Measurements from ENCODE around the gene EXOSC7. TPM values are rescaled to one million over a fixed set of nuclear protein-coding genes. Genes with fewer than 3 reads are reported as not detected.
"Not testable (repeated sequence)": the region's sequence is repeated elsewhere in the genome, so short reads cannot be mapped to it uniquely, and the experiment has no call there.

Gene EXOSC7
- total RNA-seq = 10 to 100 TPM; 42.9 to 46.9 TPM

DNA sequence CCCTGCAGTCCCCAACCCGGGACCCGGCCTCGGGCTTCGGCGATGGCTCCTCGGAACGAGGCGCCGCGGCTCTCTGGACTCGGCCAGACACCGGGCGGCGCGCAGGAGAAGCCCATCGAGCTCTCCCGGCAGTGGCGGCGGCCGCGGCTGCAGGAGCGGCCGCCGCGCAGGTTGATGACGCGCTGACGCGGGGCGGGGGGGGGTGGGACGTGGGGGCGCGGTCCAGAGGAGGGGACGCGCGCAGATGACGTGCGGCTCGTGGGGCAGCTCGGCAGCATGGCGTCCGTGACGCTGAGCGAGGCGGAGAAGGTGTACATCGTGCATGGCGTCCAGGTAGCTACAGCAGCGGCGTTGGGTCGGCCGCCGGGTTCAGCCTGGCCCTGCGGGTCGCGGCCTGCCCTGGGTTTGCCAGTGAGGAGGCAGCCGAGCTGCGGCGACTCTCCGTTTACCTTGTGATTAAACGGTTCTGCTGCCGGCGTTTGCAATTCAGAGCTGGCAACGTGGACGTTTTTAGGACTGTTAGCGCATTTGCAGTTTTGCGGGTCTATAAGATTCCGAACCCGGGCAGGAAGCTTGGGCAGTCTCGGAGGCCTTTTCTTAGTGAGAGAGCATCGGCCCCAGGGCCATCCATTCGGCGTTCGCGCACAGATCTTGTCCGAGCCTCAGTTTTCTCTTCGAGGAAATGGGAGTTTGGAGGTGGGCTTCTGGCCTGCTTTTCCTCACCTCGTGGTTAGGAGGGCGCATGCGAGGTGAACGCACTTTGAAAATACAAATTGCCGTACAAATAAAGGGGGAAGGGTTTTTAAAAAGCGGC is at the start of gene EXOSC7, which contains the start of gene ZDHHC3:
Gene EXOSC7, plus strand, starts transcription at position 243 of the 814 bp plus-strand sequence. Its CDS starts 34 bp downstream, at position 277.
Gene ZDHHC3, minus strand, starts transcription at position 173 of the 814 bp plus-strand sequence. CDS start 16,738 bp downstream, outside the sequence.
- Mint-ChIP-seq H3K4me1 (ENCODE audit: low read depth) (peaks cover 71% of the 10 kb centered on the region), H3K27ac (peak within 1 kb of the TSS; percentile 91), H3K9me3 (no peaks in the 10 kb centered on the region), H3K36me3 (ENCODE audit: insufficient read depth in 2 of 2) (peaks cover 0 to 11% of the 10 kb centered on the region in 2 donors), H3K27me3 (ENCODE audit: low read depth) (no peaks in the 10 kb centered on the region), H3K4me3 (peak within 1 kb of the TSS; percentile 97 to 99)
- ATAC-seq (replicated peaks in 1 of 2) (peak; percentile 94 to 96), DNase-seq (peak; percentile 86 to 92)

- Mint-ChIP-seq H3K4me1 (ENCODE audit: low read depth) (no peaks in the 10 kb centered on the region), H3K27ac (no peak overlapping the region), H3K9me3 (no peaks in the 10 kb centered on the region), H3K4me3 (no peak overlapping the region), H3K27me3 (ENCODE audit: low read depth) (no peaks in the 10 kb centered on the region), H3K36me3 (ENCODE audit: insufficient read depth in 2 of 2) (peaks cover 0 to 4% of the 10 kb centered on the region in 2 donors)
- DNase-seq (no peak), ATAC-seq (replicated peaks in 1 of 2) (no peak)
Observed at GRCh38 chr3:44926921-44927320, 49.1 kb upstream of the EXOSC7 start.

DNA sequence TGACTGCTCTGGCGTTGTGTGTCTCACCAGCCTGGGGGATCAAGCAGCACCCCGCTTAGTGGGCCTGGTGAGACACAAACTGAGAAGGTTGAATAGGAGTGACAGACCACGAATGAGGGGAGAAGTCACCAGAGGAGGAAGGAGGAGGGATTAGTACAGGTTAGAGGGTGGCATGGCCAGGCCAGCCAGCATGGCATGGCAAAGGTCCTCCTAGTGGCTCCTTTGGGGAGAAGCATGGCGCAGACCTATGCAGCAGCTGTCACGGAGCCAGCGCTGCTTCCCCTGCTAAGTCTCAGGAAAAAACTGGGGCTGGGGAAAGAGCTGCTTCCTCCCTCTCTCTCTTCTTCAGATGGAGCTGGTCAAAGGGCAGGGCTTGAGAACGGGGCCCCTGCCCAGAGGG is 48.7 kb upstream of the EXOSC7 start:
- DNase-seq (no peak), ATAC-seq (replicated peaks in 1 of 2) (no peak)
- Mint-ChIP-seq H3K4me3 (no peak overlapping the region), H3K36me3 (ENCODE audit: insufficient read depth in 2 of 2) (peaks cover 0 to 4% of the 10 kb centered on the region in 2 donors), H3K27me3 (ENCODE audit: low read depth) (no peaks in the 10 kb centered on the region), H3K4me1 (ENCODE audit: low read depth) (no peaks in the 10 kb centered on the region), H3K9me3 (no peaks in the 10 kb centered on the region), H3K27ac (no peak overlapping the region)

DNA sequence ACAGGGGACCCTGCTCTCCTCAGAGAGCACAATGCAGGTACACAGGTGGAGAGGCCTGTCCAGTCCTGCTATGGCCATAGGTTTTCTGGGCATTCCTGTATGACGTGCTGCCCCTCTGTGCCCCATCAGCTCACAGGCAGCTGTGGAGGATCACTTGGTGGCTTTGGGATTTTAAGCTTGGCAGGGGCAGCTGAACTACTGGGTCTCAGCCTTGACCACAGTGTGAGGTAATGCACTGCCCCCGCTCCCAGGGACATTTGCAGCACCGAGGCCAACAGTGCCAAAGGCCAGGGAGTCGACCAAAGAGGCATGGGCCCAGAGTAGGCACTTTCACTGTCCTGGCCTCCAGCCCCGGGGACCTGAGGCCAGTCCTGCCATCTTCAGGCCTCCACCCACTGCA is 46.3 kb upstream of the EXOSC7 start:
- H3K36me3 Mint-ChIP-seq (ENCODE audit: insufficient read depth in 2 of 2) = peaks cover 0 to 8% of the 10 kb centered on the region in 2 donors
- H3K4me3 Mint-ChIP-seq = no peak overlapping the region
- no peaks in the 10 kb centered on the region for H3K9me3 Mint-ChIP-seq

GRCh38 chr3:44930911-44931310 is 45.1 kb upstream of the EXOSC7 start:
- Mint-ChIP-seq H3K36me3 (ENCODE audit: insufficient read depth in 2 of 2) (peaks cover 0 to 7% of the 10 kb centered on the region in 2 donors), H3K27me3 (ENCODE audit: low read depth) (no peaks in the 10 kb centered on the region), H3K9me3 (no peaks in the 10 kb centered on the region), H3K4me3 (no peak overlapping the region), H3K27ac (no peak overlapping the region), H3K4me1 (ENCODE audit: low read depth) (no peaks in the 10 kb centered on the region)
- no peak for ATAC-seq (replicated peaks in 1 of 2)
- DNase-seq = no peak

More for the DNA sequence above, 46.3 kb upstream of the EXOSC7 start:
- H3K27ac Mint-ChIP-seq = no peak overlapping the region
- DNase-seq (no peak), ATAC-seq (replicated peaks in 1 of 2) (no peak)
- H3K4me1 Mint-ChIP-seq (ENCODE audit: low read depth) = no peaks in the 10 kb centered on the region
- H3K27me3 Mint-ChIP-seq (ENCODE audit: low read depth) = no peaks in the 10 kb centered on the region

- no peak for ATAC-seq (replicated peaks in 1 of 2)
- no peak overlapping the region for H3K4me3 Mint-ChIP-seq
- H3K9me3 Mint-ChIP-seq = no peaks in the 10 kb centered on the region
- DNase-seq = no peak
- H3K36me3 Mint-ChIP-seq (ENCODE audit: insufficient read depth in 2 of 2) = peaks cover 3% of the 10 kb centered on the region in 2 donors
- no peaks in the 10 kb centered on the region for H3K4me1 Mint-ChIP-seq (ENCODE audit: low read depth)
- H3K27ac Mint-ChIP-seq = no peak overlapping the region
- no peaks in the 10 kb centered on the region for H3K27me3 Mint-ChIP-seq (ENCODE audit: low read depth)
Observed at GRCh38 chr3:44931791-44932190, 44.3 kb upstream of the EXOSC7 start.

DNA sequence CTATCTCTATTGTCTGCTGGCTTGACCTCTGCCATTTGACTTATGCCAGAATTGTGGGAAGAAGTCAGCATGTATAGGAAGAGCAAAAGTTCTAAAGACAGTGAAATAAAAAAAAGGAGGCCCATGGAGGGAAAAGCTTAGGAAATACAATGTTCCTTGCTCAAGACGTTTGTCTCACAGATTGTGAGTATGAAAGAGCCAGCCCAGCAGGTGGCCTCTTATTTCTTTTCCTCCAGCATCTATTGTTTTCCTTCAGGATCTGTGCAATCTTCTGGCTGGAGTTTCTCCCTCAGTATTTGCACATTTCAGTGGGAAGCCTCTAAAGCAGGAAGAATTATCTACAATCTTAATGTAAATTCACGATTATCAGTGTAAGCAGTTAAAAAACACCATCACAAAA is 43.8 kb upstream of the EXOSC7 start:
- Mint-ChIP-seq H3K4me1 (ENCODE audit: low read depth) (no peaks in the 10 kb centered on the region), H3K4me3 (no peak overlapping the region), H3K36me3 (ENCODE audit: insufficient read depth in 2 of 2) (peaks cover 3% of the 10 kb centered on the region in 2 donors), H3K27ac (no peak overlapping the region), H3K27me3 (ENCODE audit: low read depth) (no peaks in the 10 kb centered on the region), H3K9me3 (no peaks in the 10 kb centered on the region)
- no peak for ATAC-seq (replicated peaks in 1 of 2)
- no peak for DNase-seq

DNA sequence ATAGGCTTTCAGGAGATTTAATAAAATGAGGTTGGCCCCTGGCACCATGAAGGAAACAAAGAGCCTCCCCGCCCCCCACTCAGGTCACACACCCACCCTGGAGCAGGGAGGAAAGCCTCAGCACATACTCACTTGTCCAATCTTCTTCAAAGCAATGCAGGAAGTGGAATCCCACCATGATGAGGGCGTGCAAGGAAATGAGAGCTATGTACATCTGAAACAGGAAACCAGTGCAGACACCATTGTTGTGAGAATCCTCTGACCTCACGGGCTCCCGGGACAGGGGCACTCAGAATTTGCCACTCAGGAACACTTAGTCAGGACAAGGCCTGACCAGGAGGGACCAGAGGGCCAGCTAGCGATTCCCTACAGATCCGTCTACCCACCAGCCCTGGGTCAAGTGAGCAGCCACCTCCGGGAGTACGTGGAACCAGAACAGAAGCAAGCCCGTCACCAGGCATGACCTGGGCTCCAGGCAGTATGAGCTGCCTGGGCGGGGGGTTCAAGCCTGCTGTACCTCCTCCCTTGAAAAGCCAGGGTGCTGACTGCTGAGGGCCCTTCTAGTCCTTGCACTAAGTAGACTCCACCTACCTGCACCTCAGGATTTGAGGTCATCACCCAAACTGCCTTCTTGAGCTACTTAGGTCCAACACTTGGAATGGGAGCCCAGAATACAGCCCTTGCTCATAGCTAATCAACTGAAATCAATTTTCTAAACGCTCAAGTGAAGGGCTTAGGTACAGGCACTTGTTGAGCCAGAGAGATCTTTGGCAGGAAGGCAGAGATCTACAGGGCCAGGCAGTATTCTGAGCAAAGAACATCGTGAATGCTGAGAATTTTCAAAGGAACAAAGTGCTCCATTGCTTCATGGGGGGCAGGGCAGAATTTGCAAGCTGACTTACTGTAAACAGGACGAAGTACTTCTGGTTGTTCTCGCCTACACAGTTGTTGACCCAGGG is 42.8 kb upstream of the EXOSC7 start:
- H3K27me3 Mint-ChIP-seq (ENCODE audit: low read depth) = no peaks in the 10 kb centered on the region
- H3K4me1 Mint-ChIP-seq (ENCODE audit: low read depth) = no peaks in the 10 kb centered on the region
- no peak overlapping the region for H3K27ac Mint-ChIP-seq
- peaks cover 3% of the 10 kb centered on the region in 2 donors for H3K36me3 Mint-ChIP-seq (ENCODE audit: insufficient read depth in 2 of 2)
- no peak overlapping the region for H3K4me3 Mint-ChIP-seq
- DNase-seq (no peak), ATAC-seq (replicated peaks in 1 of 2) (no peak)
- no peaks in the 10 kb centered on the region for H3K9me3 Mint-ChIP-seq

DNA sequence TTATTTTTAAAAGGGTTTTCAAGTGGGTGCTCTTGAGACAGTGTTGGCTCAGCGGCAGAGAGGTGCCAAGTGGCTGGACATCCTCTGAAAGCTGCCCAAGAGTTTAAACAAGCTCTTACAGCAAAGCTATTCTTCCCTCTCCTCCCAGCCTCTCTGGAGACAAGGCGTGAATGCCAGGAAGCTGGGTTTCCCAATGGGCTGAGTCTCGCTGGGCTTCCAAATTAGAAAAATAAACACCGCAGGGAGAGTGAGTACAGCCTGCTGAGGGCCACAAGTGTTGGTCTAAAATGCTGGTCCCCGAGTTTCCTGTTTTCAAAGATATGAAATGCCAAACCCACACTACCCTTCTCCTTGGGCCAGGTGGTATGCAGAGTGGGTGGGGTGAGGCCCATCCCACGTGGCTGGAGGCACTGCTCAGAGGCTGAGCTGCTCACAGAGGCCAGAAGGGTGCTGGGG is 36.4 kb upstream of the EXOSC7 start:
- Mint-ChIP-seq H3K36me3 (ENCODE audit: insufficient read depth in 2 of 2) (peaks cover 5 to 8% of the 10 kb centered on the region in 2 donors), H3K4me3 (no peak overlapping the region), H3K4me1 (ENCODE audit: low read depth) (no peaks in the 10 kb centered on the region), H3K27me3 (ENCODE audit: low read depth) (no peaks in the 10 kb centered on the region), H3K9me3 (no peaks in the 10 kb centered on the region), H3K27ac (no peak overlapping the region)
- no peak for ATAC-seq (replicated peaks in 1 of 2)
- DNase-seq = no peak

GRCh38 chr3:44942202-44942921 is 33.7 kb upstream of the EXOSC7 start:
- ATAC-seq (replicated peaks in 1 of 2) = no peak

DNA sequence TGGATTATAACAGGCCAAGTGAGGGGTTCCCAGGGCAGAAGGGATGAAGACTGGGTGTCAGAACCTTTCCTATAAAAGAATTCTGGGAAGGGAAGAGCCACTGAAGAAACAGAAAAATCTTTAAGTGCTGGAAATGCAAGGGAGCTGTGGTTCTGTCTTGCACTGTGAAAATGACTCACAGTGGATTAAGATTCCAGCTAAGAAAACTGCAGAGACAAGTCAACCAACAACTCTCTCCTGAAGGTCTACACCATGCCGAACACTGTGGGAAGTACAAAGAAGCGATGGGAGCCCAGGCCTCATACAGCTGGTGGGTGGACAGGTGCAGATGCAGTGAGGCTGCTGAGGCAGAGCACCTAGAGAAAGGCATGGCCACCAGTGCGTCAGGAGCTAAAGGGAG is 27.8 kb upstream of the EXOSC7 start:
- DNase-seq = no peak
- H3K4me3 Mint-ChIP-seq = no peak overlapping the region
- H3K9me3 Mint-ChIP-seq = no peaks in the 10 kb centered on the region
- H3K27ac Mint-ChIP-seq = no peak overlapping the region
- H3K36me3 Mint-ChIP-seq (ENCODE audit: insufficient read depth in 2 of 2) = peaks cover 0 to 1% of the 10 kb centered on the region in 2 donors
- H3K27me3 Mint-ChIP-seq (ENCODE audit: low read depth) = no peaks in the 10 kb centered on the region
- H3K4me1 Mint-ChIP-seq (ENCODE audit: low read depth) = peaks cover 6% of the 10 kb centered on the region
- no peak for ATAC-seq (replicated peaks in 1 of 2)

More at GRCh38 chr3:44942202-44942921, 33.7 kb upstream of the EXOSC7 start:
- DNase-seq = no peak
- peaks cover 3 to 9% of the 10 kb centered on the region in 2 donors for H3K36me3 Mint-ChIP-seq (ENCODE audit: insufficient read depth in 2 of 2)
- no peaks in the 10 kb centered on the region for H3K9me3 Mint-ChIP-seq
- H3K4me1 Mint-ChIP-seq (ENCODE audit: low read depth) = no peaks in the 10 kb centered on the region
- H3K4me3 Mint-ChIP-seq = no peak overlapping the region
- no peaks in the 10 kb centered on the region for H3K27me3 Mint-ChIP-seq (ENCODE audit: low read depth)
- no peak overlapping the region for H3K27ac Mint-ChIP-seq

- not testable (repeated sequence) for H3K4me1 Mint-ChIP-seq (ENCODE audit: low read depth); H3K36me3 Mint-ChIP-seq (ENCODE audit: insufficient read depth in 2 of 2); DNase-seq; H3K4me3 Mint-ChIP-seq; H3K27ac Mint-ChIP-seq; H3K9me3 Mint-ChIP-seq; ATAC-seq (replicated peaks in 1 of 2); H3K27me3 Mint-ChIP-seq (ENCODE audit: low read depth)
Observed at GRCh38 chr3:44949770-44950169, 26.3 kb upstream of the EXOSC7 start.

Measured in activated T-cell treated with anti-CD3 and anti-CD28 coated beads, Interleukin-2, amount 50 U/mL, for 72 hours (primary cell).